Measurements from ENCODE around the gene APOC3. TPM values are rescaled to one million over a fixed set of nuclear protein-coding genes. Genes with fewer than 3 reads are reported as not detected.

APOC3 gene
- total RNA-seq, 2 experiments from 2014 or later = not detected

DNA sequence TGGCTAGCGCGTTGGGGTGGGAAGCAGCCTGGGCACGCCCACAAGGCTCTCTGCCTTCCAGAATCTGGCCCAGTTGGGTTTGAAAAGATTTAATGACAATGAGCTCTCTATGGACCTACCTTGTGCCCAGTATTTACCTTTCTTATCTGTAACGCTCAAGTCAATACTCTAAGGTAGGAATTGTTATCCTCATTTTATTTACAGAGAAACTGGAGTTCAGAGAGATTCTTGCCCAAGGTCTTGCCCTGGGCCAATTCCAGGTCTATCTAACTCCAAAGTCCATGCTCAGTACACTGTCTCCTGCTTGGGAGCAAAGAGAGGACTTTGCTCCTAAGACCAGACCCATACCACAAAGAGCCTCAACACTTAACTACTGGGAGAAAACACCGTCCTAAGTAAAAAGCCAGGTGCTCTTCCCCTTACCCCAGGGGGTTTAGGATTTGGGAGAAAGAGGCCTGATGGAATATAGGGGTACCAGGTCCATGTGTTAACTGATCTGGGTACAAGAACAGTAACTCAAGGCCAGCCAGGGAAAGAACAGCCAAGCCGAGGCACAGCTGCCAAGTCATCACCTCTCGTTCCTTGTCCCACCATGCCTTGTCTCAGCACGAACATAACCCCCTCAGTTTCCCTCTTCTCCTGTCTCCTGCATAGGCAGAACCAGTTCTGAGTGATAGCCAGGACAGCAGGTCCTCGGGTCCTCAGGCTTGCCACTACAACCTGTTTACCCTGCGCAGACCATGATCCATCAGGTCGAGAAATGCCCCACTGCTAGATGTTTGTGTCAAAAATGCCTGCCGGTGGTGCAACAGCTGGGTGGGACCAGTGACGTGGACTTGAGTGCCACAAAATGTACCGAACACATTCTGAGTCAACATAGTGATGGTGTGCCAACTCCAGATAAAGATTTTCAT lies 21.2 kb upstream of the APOC3 start:
- no peak for DNase-seq
- Mint-ChIP-seq H3K36me3 (ENCODE audit: low read depth) (no peaks in the 10 kb centered on the region), H3K9me3 (no peaks in the 10 kb centered on the region), H3K4me1 (no peaks in the 10 kb centered on the region), H3K27me3 (peaks cover 8% of the 10 kb centered on the region), H3K4me3 (no peak overlapping the region), H3K27ac (no peak overlapping the region)
- ChIA-PET POLR2A (no interaction called here), CTCF (interaction anchor here (1.3 to 1.6 kb wide), 2 partner anchors 17 to 28 kb away, joined by 3 to 4 read pairs; partner anchors contain the start of gene APOA5)

DNA sequence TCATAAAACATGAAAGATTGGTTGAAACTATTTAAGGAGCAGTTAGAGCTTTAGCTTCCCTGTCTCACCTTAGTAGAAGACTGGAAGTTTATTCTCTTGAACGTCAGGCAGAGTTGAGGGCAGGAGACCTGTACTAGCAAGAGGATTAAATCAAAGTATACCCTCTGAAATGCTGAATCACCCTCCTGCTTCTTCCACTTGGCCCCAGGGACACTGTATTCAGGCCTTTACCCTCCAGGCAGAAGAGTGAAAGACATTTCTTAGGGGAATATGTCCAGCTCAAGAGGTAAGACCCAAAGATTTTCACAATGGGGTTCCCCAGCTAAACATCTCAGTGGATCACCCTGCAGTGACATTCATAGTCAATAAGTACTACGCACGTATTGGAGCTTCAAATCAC lies 18.5 kb upstream of the APOC3 start:
- peaks cover 6% of the 10 kb centered on the region for H3K27me3 Mint-ChIP-seq
- H3K36me3 Mint-ChIP-seq (ENCODE audit: low read depth) = no peaks in the 10 kb centered on the region
- ChIA-PET POLR2A (no interaction called here), CTCF (no interaction called here)
- no peak for DNase-seq
- H3K4me3 Mint-ChIP-seq = no peak overlapping the region
- H3K4me1 Mint-ChIP-seq = no peaks in the 10 kb centered on the region
- H3K9me3 Mint-ChIP-seq = no peaks in the 10 kb centered on the region
- no peak overlapping the region for H3K27ac Mint-ChIP-seq

DNA sequence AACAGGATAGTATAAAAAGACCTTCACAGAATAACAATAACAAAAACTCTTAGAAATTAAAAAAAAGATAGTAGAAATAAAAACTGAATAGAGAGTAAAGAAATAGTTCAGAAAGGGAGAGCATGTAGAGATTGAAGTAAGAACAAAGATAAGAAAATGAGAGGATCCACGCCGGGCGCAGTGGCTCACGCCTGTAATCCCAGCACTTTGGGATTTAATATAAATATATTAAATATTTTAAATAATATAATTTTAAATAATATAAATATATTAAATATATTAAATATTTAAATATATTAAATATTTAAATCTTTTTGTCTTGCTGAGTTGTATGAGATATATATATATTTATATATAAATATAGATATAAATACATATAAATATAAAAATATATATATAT lies 17.6 kb upstream of the APOC3 start:
- CTCF ChIA-PET = interaction anchor here (1.1 to 1.9 kb wide), 2 partner anchors 21 to 24 kb away, joined by 7 to 9 read pairs; partner anchors contain the start of gene APOA5

DNA sequence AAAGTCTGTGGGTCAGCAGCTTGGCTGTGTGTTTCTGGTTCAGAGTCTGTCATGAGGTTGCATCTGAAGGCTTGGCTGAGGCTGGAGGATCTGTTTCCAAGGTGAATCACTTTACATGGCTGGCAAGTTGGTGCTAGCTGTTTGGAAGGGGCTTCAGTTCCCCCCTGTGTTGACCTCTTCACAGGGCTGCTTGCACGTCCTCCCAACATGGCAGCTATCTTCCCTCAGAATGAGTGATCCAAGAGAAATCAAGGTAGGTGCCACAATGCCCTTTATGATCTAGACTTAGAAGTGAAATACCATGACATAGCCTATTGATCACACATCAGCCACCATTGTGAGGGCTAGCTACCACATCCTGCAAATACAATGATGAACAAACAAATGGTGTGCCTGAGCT lies 16.5 kb upstream of the APOC3 start:
- Mint-ChIP-seq H3K36me3 (ENCODE audit: low read depth) (no peaks in the 10 kb centered on the region), H3K27ac (no peak overlapping the region), H3K4me1 (no peaks in the 10 kb centered on the region), H3K27me3 (peaks cover 6% of the 10 kb centered on the region), H3K9me3 (no peaks in the 10 kb centered on the region), H3K4me3 (no peak overlapping the region)
- CTCF ChIA-PET = interaction anchor here (1.1 to 1.9 kb wide), 3 partner anchors 8 to 23 kb away, joined by 4 to 9 read pairs (median 7); partner anchors contain the start of gene APOA5
- DNase-seq = no peak
- POLR2A ChIA-PET = interaction anchor here (0.7 to 0.9 kb wide), 2 partner anchors 26 to 39 kb away, joined by 3 read pairs; no protein-coding TSS in a partner anchor

More for the DNA sequence above, 17.6 kb upstream of the APOC3 start:
- no peaks in the 10 kb centered on the region for H3K4me1 Mint-ChIP-seq
- no peaks in the 10 kb centered on the region for H3K9me3 Mint-ChIP-seq
- DNase-seq = no peak
- no peak overlapping the region for H3K4me3 Mint-ChIP-seq
- no peaks in the 10 kb centered on the region for H3K36me3 Mint-ChIP-seq (ENCODE audit: low read depth)
- POLR2A ChIA-PET = no interaction called here
- H3K27me3 Mint-ChIP-seq = peaks cover 6% of the 10 kb centered on the region
- H3K27ac Mint-ChIP-seq = no peak overlapping the region

DNA sequence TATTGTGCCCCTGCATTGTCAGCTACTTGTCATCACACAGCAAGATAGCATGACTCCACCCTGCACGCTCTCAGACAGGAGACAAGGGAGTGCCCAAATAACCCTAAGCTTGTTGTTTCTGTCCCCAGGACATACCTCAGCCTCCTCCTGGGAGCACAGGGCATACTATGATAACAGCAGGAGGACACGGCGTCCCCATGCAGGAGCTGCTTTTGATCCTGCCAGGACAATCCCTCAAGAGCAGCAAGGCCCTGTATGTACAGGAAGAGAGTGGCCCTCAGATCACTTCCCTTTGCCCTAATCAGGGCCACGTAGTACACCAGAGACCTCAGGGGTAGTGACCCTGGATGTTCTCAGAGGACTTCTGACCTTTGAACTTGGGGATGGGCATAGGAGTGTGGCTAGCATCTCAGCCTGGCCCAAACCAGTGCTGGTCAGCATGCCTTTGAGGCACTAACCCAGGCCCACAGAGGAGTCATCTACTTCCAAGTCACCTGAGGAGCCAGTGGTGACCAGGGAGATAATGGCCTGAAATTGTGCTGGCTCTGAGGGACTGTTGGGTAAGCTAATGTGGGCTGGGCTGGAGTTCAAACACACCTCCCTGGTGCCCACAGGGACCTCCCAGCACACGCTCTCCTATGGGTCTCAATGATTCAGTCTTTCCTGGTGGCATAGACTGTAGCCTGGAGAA lies 15.8 kb upstream of the APOC3 start:
- H3K36me3 Mint-ChIP-seq (ENCODE audit: low read depth) = no peaks in the 10 kb centered on the region
- no peak for DNase-seq
- H3K9me3 Mint-ChIP-seq = no peaks in the 10 kb centered on the region

DNA sequence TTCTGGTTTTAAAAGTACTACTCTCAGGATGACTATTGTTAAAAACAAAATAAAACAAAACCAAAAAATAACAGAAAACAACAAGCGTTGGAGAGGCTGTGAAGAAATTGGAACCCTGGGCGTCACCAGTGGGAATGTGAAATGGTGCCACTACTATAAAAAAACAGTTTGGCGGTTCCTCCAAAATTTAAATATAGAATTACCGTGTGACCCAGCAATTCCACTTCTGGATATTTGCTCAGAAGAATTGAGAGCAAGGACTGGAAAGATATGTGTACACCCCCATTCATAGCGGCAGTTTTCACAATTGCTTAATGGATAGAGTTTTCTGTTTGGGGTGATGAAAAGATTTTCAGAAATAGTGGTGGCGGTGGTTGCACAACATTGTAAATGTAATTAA lies 15.2 kb upstream of the APOC3 start:
- Mint-ChIP-seq H3K4me3 (no peak overlapping the region), H3K36me3 (ENCODE audit: low read depth) (no peaks in the 10 kb centered on the region), H3K27me3 (peaks cover 2% of the 10 kb centered on the region), H3K9me3 (no peaks in the 10 kb centered on the region), H3K27ac (no peak overlapping the region), H3K4me1 (no peaks in the 10 kb centered on the region)
- no peak for DNase-seq
- CTCF ChIA-PET = no interaction called here
- POLR2A ChIA-PET = no interaction called here

More for the DNA sequence above, 15.8 kb upstream of the APOC3 start:
- H3K27me3 Mint-ChIP-seq = peaks cover 5% of the 10 kb centered on the region
- H3K27ac Mint-ChIP-seq = no peak overlapping the region
- ChIA-PET CTCF (interaction anchor here (1.4 to 1.9 kb wide), 2 partner anchors 9 to 22 kb away, joined by 4 to 9 read pairs; no protein-coding TSS in a partner anchor), POLR2A (interaction anchor here (0.9 kb wide), 1 partner anchor 38 kb away, joined by 3 read pairs; no protein-coding TSS in a partner anchor)
- no peak overlapping the region for H3K4me3 Mint-ChIP-seq
- no peaks in the 10 kb centered on the region for H3K4me1 Mint-ChIP-seq

DNA sequence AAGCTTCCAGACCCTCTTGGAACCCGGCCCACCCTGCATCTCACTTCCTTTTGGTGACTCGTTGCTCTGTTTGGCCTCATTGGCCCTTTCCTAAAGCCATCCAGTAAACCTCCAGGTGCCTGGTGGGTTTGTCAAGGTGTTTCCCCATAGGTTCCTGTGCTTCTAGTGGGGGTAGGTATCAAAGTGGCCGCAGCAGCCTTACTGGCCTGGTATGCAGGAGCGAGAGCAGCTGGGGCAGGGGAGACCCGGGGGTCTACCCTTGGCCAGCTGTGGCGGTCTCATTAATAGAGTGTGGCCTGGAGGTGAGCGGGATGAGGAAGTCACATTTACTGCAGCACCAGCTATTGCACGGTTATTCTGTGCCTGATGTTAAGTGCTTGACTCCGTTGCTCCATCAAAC lies 10.7 kb upstream of the APOC3 start:
- no peaks in the 10 kb centered on the region for H3K27me3 Mint-ChIP-seq
- no peaks in the 10 kb centered on the region for H3K9me3 Mint-ChIP-seq
- H3K27ac Mint-ChIP-seq = no peak overlapping the region
- no peak overlapping the region for H3K4me3 Mint-ChIP-seq
- ChIA-PET CTCF (interaction anchor here (0.7 to 1.2 kb wide), 2 partner anchors 29 to 76 kb away, joined by 3 read pairs; no protein-coding TSS in a partner anchor), POLR2A (no interaction called here)
- H3K36me3 Mint-ChIP-seq (ENCODE audit: low read depth) = no peaks in the 10 kb centered on the region
- H3K4me1 Mint-ChIP-seq = no peaks in the 10 kb centered on the region
- DNase-seq = no peak

DNA sequence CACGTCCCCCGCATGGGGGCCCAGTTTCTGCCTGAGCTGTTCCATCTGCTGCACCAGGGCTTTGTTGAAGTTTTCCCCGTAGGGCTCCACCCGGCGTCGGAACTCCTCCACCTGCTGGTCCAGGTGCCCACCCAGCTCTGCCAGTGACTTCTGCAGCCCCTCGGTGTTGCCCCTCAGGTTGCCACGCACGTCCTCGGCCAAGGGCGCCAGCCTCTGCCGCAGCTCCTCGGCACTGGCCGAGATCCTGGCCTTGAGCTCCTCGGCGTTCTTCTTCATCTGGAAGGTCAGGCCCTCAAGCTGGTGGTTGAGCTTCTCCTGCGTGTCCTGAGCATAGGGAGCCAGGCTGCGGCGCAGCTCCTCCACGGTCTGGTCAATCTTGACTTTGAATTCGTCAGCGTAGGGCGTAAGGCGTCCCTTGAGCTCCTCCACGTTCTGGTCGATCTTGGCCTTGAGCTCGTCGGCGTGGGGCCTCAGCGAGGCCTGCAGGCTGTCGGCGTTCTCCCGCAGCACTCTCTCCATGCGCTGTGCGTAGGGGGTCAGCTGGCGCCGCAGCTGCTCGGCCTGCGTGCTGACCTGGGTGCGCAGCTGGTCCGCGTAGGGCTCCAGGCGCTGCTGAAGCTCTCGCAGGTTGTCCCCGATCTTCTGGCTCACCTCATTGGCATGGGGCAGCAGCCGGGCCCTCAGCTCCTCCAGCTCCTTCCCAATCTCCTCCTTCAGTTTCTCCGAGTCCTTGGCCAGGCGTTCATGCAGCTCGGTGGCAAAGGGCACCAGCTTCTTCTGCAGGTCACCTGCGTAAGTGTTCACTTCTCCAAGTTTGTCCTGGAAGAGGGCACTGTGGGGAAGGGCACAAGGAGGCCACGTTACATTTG lies 8.4 kb upstream of the APOC3 start:
- H3K9me3 Mint-ChIP-seq = no peaks in the 10 kb centered on the region
- no peak for DNase-seq
- no peaks in the 10 kb centered on the region for H3K36me3 Mint-ChIP-seq (ENCODE audit: low read depth)
- H3K4me3 Mint-ChIP-seq = no peak overlapping the region
- H3K4me1 Mint-ChIP-seq = no peaks in the 10 kb centered on the region
- ChIA-PET CTCF (no interaction called here), POLR2A (no interaction called here)
- no peak overlapping the region for H3K27ac Mint-ChIP-seq
- no peaks in the 10 kb centered on the region for H3K27me3 Mint-ChIP-seq

DNA sequence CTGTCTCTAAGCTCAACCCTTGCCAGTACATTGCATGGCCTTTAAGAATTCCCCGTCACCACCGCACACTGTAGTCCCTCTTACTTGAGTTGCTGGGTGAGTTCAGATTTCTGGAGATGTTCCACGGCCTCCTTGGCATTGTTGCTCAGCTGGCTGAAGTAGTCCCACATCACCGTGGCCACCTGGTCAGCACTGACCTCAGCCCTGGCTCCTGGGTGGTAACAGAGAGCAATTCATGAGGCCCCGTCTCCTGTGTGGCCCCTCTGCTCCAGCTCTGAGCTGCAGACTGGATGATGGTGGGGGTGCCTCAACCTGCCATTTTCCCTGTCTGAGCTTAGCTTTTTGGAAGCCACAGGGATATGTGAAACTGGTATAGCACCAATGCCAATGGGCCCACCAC lies 7.1 kb upstream of the APOC3 start:
- H3K4me1 Mint-ChIP-seq = no peaks in the 10 kb centered on the region
- DNase-seq = no peak
- CTCF ChIA-PET = interaction anchor here (2.2 to 3.2 kb wide), 2 partner anchors 13 to 31 kb away, joined by 6 to 18 read pairs; partner anchors contain the start of gene APOA5
- no peak overlapping the region for H3K4me3 Mint-ChIP-seq
- H3K9me3 Mint-ChIP-seq = no peaks in the 10 kb centered on the region
- H3K36me3 Mint-ChIP-seq (ENCODE audit: low read depth) = no peaks in the 10 kb centered on the region
- H3K27ac Mint-ChIP-seq = no peak overlapping the region
- no peaks in the 10 kb centered on the region for H3K27me3 Mint-ChIP-seq
- POLR2A ChIA-PET = no interaction called here

DNA sequence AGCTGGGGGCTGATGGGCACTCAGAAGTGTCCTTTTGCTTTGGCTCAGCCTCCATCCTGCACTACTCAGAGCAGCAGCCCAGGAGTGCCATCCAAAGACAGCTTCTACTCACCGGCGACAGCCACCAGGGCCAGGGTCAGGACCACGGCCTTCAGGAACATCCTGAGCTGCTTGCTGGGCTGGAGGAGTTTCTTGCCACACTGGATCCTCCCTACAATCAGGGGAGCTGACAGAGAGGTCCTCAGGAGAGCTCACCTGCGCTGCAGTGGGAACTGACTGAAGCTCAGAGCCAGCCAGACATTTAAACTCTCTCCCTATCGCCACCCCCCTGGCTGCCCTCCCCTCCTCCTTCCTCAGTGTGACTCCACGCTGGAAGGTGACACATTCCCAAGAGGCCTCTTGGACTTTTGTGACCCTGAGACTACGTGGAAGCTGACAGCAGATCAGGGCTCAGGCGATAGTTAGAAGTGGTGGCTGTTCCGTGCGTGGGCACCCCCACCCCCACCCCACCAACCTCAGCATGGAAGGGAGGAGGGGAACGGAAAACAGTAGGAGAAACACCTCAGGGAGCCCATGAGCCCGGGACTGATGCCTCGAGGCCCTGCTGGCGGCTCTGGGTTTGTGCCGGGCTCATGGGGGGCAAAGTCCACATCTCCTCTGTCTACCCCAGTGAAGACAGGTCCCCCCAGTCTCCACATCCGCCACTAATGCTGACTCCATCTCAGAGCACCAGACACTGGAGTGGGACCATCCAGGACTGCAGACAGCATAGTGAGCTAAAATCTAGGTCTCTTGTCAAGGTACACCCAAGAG lies 6.5 kb upstream of the APOC3 start, which contains the start of gene APOA4:
APOA4 (minus strand) TSS at position 274 of the 813 bp plus-strand sequence; CDS start at position 161, 113 bp downstream.
- H3K36me3 Mint-ChIP-seq (ENCODE audit: low read depth) = no peaks in the 10 kb centered on the region
- no peak within 1 kb of the TSS for H3K27ac Mint-ChIP-seq
- CTCF ChIA-PET = interaction anchor here (1.1 to 3.2 kb wide), 4 partner anchors 13 to 283 kb away, joined by 3 to 18 read pairs (median 4); partner anchors contain the start of genes APOA5 and SIK3

DNA sequence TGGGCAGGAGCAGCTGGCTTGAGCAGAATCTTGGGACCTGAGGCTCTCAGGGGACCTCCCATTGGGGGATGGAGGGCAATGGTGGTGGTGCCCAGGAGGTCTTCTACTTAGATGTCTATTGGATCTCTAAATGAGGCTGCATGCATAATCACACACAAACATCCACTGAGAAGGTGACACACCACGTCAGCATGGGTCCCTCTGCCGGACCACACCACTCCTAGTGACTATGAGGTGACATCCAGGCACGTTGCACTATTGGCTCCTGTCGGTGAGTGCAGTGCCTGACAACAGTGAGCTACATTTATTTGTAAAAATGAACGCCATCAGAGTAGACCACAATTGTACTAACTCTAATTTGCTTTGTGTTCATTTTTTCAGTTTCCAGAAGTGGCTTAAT lies 4.3 kb upstream of the APOC3 start:
- no peaks in the 10 kb centered on the region for H3K9me3 Mint-ChIP-seq
- no peak overlapping the region for H3K4me3 Mint-ChIP-seq
- H3K27me3 Mint-ChIP-seq = no peaks in the 10 kb centered on the region
- DNase-seq = no peak
- no peak overlapping the region for H3K27ac Mint-ChIP-seq
- no peaks in the 10 kb centered on the region for H3K4me1 Mint-ChIP-seq
- CTCF ChIA-PET = interaction anchor here (0.7 to 1.9 kb wide), 2 partner anchors 10 to 34 kb away, joined by 3 to 6 read pairs; partner anchors contain the start of gene APOA5
- no peaks in the 10 kb centered on the region for H3K36me3 Mint-ChIP-seq (ENCODE audit: low read depth)
- POLR2A ChIA-PET = no interaction called here

More for the DNA sequence above, 6.5 kb upstream of the APOC3 start, which contains the start of gene APOA4:
- Mint-ChIP-seq H3K4me1 (no peaks in the 10 kb centered on the region), H3K4me3 (no peak within 1 kb of the TSS), H3K27me3 (no peaks in the 10 kb centered on the region), H3K9me3 (no peaks in the 10 kb centered on the region)
- no peak for DNase-seq
- POLR2A ChIA-PET = no interaction called here
